IMR-90 (cell line): ENCODE data around the gene RPRML.

ENCODE experiments used
- BHLHE40 ChIP-seq: fragments of 150-350 bp; IDR thresholded peaks from 2 replicates; pipeline ENCODE4 v1.6.1; 2016; ENCODE audit warnings: mild to moderate bottlenecking, low read depth, low read length
- TF ChIP-seq, protein P1 (sequence below): conservative IDR thresholded peaks from 2 replicates; pipeline ENCODE4 v1.5.1; 2012; ENCODE audit warnings: mild to moderate bottlenecking, low read depth, low read length, improper control_type of control experiment

DNA sequence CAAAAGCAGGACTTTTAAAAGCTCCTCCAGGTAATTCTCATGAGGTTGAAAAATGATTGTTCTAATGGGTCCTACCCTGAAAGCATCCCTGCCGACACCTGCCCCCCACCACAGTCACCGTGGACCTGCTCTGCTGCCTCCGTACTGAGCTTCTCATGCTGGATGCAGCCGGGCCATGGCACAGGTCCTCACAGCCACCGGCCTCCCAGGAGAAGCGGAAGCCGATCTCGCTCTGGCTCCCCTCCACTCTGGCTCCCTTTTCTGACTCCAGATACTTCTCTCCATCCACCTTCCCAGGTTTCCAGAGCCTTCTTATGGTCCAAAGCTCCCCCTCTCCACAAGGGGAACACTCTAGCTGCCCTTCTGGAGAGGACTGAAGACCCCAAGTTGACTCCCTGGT is 10.2 kb downstream of the RPRML start:
- TF ChIP-seq, protein P1, sequence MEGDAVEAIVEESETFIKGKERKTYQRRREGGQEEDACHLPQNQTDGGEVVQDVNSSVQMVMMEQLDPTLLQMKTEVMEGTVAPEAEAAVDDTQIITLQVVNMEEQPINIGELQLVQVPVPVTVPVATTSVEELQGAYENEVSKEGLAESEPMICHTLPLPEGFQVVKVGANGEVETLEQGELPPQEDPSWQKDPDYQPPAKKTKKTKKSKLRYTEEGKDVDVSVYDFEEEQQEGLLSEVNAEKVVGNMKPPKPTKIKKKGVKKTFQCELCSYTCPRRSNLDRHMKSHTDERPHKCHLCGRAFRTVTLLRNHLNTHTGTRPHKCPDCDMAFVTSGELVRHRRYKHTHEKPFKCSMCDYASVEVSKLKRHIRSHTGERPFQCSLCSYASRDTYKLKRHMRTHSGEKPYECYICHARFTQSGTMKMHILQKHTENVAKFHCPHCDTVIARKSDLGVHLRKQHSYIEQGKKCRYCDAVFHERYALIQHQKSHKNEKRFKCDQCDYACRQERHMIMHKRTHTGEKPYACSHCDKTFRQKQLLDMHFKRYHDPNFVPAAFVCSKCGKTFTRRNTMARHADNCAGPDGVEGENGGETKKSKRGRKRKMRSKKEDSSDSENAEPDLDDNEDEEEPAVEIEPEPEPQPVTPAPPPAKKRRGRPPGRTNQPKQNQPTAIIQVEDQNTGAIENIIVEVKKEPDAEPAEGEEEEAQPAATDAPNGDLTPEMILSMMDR: no peak
- TF ChIP-seq BHLHE40: no peak
